GM12872 (cell line): ENCODE data around the gene GSC2.

Source experiments
- CTCF ChIP-seq: IDR thresholded peaks from 3 replicates; pipeline ENCODE4 v1.5.1; 2011; ENCODE audit warnings: low read depth, mild to moderate bottlenecking, low read length, moderate library complexity; ENCODE audit not compliant: insufficient read depth

Gene GSC2

DNA sequence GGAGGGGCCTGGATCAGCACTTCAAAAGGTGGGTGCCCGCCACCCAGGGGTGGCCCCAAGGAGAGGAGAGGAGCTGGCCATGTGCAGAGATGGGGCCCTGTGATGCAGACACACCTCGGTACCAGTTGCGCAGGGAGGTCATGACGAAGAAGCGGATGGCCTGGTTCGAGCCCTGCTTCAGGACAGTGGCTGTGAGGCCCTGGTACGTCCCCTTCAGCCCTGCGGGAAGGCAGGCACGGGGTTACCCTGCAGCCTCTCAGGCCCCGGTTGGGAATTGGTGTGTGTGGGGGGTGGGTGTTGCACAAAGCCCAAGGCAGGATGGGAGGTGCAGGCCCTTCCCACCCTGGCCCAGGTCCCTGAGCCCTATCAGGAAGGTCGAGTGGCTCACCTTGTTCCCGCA lies 26.6 kb upstream of the GSC2 start:
- no peak for TF ChIP-seq CTCF

DNA sequence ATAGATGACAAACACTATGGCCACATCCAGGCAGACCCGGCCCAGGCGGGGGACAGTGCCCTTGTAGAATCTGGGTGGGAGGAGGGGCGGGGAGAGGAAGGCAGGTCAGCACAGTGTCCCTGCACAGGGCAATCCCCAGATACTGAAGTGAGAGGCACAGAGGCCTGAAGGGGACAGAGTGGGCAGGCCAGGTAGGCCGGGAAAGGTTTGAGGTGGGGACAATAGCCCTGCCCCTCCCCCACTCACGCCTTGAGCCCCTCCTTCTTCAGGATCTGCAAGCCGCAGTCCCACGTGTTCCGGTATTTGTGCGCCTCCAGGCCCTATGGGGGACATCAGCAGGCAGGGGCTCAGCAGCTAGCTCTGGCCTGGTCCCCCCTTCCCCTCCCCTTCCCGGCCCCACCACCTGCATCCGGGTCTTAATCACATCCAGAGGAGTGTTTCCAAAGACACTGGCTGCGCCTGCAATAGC lies 26.1 kb upstream of the GSC2 start:
- TF ChIP-seq CTCF = no peak

- TF ChIP-seq CTCF = no peak
These were observed 25.6 kb upstream of the GSC2 start for GRCh38 chr22:19175602-19176174.

GRCh38 chr22:19175026-19175601 lies 25.0 kb upstream of the GSC2 start:
- no peak for TF ChIP-seq CTCF

DNA sequence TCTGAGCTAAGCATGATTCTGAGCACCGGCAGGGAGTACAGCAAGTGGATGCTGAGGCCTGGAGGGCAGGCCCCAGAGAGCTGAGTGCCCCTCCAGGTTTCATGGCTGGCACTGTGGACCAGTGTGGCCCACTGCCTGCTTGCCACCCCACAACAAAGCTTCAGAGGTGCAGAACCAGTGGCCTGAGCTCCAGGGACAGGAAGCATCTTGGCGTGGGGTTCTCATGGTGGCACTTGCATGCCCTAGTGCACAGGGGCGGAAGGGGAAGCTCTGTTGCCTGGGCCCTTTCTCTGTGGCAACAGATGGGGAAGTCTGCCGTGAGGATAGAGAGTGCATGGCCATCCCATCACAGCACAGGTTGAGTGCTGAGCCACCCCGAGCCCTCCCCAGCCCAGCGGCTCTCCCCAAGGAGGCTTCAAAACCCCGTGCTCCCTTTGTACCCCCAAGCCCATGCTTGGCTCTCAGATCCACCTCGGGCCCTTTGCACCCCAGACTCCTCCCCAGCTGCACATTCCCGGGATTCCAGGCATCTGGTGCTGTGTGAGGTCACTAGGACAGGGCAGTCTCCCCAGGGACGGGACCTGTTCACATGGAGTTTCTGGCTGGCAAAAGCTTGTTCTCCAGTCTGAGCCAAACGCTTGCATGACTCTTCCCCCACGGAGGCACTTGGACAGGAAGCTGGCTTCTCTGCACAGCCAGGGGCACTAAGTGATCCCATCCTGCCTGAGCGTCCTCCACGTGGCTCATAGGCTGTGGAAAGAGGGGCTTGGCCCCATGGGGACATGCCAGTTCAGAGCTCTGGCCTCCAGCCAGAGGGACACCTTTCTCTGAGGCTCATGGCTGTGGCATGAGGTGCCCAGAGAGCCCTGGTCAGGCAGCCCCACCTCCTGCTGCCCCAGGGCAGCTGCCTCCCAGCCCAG lies 24.3 kb upstream of the GSC2 start:
- no peak for TF ChIP-seq CTCF

DNA sequence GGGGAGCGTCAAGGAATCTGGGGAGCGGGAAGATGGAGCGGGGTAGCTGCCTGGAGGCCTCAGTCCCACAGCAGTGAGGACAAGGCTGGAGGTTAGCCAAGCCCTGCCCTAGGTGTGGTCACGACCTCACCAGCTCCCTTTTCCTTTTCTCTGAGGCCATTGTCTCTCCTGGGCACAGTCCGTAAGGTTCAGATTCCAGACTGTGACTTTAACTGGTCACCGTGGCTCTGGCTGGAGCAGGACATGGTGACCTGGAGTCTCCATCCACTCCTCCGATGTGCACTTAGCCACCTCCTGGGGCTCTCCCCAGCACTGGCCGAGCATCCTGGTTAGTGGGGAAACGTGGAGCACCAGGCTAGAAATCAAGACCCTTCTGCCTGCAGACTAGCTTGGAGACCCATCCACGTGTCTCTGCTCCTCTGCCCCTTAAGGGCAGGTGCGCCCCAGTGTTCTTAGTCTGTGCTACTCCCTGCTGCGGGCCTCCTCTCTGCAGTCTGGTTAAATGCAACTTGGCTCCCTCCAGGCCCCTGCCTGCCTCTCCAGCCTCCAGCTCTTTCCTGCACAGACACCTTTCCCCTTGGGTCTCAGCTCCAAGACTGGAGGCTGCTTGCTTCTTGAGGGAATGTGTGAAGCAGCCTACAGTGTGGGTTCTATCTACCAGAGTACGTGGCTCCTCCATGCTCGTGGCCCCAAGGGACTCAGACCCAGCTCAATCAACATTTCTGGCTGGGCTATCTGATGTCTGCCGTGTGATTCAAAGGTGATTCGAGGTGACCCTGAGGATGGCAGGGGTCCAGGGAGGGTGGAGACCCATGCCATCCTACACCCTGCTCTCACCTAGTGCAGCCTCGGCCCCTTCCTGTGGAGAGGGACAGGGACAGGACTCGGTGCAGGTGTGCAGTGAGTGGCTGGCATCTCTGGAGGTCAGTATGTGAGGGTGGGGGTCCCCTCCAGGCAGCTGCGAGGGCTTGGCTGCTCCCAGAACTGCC lies 23.2 kb upstream of the GSC2 start:
- no peak for TF ChIP-seq CTCF
